GM18907 (cell line): Measurements from ENCODE around the gene TRAM2.
"Not testable (repeated sequence)": the region's sequence is repeated elsewhere in the genome, so short reads cannot be mapped to it uniquely, and the experiment has no call there.

Experiments used
- ATAC-seq: cut with Tn5 transposase; IDR thresholded peaks from one replicate; pipeline ENCODE4 v1.9.1; 2021; ENCODE audit warnings: mild to moderate bottlenecking, moderate library complexity; ENCODE audit not compliant: unreplicated experiment

The TRAM2 gene

DNA sequence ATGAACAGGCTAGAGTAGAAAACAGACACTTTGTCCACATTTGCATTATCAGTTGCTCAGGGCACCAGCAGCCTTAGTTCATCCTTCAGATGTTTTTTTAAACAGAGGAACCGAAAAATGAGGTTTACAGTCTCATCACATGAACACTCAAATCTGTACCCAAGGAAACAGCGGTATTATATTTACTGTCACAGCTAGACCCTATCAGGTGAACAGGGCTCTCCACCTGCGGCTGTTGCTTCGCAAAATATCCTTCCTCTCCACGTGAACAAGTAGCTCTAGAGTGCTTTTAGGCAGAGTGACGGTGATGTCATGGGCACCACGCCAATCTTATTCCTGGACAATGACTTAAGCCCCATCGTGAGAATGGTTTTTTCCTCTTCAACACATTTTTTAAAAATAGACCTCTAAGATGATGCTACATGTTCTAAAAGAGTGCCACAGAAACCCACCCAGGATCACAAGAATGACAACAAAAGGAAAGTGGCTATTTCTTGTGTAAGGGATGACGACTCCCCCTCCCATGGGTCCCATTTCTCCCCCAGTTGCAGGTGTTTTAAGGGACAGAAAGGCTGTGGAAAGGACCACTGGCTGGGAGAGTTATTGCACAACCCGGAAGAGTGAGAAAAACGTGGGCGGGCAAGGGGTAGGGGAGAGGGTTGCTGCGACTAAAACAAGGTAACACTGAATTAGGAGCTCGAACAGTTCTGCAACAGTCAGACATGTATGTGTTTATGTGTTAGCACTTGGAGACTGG is 79.0 kb downstream of the TRAM2 start:
- peak; percentile 81 for ATAC-seq

DNA sequence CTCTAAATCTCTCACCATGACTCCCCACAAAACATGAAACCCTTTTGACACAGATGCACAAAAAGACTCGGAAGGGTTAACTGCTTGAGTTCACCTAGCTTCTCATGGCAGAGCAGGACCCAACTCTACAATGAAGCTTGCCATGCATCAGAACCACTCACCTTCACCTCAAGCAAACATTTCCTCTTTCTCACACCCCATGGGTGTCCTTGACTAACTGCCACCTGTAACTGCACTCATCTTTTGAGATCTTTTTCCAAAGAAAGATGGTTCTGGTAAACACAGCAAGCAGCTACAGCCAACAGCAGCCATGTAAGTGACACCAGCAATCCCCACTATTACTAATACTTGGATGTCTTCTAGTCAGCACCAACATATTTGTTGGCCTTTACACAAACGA is 80.2 kb downstream of the TRAM2 start:
- ATAC-seq, result no peak

DNA sequence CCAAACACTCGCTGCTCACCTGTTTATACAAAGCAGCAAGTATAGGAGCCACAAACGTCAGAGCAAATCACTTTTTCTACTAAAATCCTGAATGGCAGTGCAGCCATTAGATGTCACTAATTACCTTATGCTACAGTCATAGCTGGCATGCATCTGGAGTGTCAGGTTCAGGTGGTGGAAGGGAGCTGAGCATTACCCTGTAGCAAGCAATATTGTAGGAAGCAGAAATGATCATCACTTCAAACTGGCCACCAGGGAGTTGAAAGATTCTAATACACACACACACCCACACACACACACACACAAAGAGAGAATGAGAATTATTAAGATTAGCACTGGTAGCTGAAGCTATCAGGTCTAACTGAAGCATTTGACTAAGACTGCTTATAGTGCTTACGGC is 80.9 kb downstream of the TRAM2 start:
- no peak for ATAC-seq

DNA sequence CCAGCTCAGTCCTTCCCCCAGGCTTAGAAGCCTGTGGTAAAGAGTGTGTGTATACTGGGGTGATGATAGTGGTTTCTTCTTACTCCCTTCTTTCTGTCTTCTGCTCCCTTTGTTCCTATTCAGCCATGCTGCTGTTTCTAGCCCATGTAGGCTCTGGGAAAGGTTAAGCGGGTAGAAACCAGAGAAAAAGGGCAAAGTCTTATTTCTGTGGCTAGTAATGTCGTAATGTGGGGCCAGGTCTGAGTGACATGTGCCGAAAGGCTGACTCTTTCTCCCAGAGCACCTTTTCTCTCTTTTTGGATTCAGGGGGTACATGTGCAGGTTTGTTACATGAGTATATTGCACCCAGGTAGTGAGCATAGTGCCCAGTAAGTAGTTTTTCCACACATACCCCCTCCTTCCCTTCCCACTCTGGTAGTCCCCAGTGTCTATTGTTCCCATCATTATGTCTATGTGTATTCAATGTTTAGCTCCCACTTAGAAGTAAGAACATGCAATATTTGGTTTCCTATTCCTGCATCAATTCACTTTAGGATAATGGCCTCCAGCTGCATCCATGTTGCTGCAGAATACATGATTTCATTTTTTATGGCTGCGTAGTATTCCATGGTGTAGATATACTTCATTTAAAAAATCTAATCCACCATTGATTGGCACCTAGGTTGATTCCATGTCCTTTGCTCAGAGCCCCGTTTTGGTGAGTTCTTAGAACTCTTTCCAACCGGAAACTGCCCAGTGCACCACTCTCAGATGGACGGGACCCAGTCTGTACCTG is 82.4 kb downstream of the TRAM2 start:
- no peak for ATAC-seq

DNA sequence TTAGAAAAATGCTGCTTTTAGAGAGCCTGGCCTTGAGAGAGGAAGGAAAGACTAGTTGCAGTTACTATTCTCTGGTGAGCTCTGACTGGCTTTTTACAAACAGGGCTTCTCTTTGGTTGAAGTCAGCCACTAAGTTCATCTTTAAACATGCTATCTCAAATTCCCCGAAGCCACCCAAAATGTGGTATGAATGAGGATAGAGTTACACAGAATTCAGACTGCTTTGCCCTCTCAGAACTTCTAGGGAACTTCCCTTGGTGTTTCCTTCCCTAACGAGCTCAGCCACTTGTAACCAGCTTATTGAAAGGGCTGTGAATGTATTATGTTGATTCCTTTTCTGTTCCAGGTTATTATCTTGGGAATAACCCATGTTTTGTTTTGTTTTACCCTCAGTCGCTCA is 83.2 kb downstream of the TRAM2 start:
- no peak for ATAC-seq

DNA sequence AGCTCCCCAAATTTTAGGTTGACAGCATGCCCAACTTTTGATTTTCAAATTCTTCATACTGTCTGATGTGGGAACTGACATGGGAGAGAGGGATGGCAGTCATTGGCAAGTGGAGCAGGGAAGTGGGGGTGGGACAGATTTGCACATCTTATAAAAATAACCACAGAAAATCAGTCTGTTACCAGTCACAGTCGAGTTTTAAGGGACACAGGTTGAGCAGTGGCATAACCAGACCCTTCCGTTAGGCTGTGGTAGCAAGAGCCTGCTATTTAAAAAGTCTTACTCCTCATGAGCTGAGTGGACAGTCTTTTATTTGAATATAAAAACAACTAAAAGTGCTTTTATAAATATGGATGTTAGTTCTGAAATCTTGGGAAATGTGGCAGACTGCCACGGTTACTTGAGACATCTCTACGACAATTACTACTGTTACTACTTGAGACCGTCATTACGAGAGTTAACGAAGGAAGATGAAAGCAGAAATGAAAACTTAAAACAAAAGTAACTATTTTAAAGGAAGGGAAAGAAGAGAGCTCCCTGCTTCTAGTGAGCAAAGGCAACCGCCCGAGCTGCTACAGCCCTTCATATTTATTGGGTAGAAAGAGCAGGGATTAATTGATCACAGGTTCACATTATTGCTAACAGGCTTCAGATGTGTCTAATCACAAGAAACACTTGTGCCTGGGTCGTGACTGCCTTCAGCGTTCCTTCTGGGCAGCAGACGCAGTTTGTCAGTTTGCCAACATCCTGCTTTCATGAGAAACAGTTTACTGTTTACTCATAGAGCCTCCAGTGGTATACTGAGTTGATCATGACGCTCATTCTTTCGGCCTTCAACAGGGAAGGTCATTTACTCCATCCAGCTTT is 85.4 kb downstream of the TRAM2 start:
- peak; percentile 62 for ATAC-seq

DNA sequence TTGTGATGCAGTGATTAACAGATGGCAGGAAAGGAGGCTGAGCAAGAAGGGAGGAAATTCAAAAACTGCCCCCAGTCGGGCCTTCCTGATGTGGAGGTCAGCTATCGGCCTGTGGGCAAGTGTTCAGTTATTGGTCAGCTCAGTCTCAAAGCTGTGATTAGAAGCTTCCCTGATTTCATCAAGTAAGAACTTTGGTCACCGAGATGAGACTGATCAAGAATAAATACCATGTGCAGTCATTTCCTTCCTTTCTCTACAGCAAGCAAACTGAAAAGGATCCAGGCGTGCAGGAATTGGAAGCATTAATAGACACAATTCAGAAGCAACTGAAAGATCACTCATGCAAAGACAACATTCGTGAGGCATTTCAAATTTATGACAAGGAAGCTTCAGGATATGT is 87.0 kb downstream of the TRAM2 start:
- ATAC-seq, result no peak

DNA sequence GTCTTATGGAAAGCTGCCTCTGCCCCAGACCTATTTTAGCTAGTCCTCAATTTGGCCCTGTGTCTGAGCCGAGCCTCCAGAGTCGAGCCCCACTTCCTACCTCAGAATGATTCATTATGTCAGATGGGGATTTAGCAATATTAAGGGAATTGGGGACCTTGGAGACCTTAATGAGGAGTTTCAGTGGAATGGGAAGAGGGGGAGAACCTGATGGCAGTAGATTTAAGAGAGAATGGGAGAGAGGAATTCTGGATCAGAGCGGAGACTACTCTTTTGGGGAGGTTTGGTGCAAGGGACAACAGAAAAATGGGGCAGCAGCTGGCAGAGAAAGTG is 93.2 kb downstream of the TRAM2 start:
- no peak for ATAC-seq

DNA sequence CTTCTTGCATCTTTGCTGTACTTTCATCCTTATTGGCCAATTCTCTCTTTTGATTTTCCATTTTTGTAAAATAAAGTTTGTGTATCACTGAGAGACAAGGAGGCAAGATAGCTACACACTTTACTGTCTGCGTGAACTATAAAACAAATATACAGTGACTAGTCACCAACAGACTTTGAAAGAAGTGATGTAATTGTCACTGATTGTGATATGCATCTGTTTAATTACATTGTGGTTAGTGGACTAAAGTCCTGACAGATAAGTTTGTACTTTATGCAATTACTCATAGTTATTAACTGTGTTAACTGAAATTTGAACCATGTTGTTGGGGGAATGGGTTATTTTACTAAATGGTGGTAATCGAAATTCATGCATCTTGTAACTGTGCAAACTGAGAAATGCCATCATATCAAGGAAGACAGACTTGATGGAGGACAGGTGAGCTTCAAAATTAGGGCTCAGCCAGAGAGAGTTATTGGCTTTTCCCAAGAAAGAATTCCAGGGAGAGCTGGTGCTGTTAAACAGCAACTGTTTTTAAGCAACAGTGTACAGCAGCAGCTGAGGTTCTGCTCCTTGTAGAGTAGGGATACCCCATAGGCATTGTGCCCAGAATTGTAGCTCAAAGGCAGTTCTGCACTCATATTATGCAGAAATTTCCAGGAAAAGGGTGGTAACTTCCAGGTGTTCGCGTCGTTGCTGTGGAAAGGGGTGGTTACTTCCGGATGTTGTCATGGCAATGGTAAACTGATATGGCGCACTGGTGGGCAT is 93.8 kb downstream of the TRAM2 start:
- no peak for ATAC-seq

DNA sequence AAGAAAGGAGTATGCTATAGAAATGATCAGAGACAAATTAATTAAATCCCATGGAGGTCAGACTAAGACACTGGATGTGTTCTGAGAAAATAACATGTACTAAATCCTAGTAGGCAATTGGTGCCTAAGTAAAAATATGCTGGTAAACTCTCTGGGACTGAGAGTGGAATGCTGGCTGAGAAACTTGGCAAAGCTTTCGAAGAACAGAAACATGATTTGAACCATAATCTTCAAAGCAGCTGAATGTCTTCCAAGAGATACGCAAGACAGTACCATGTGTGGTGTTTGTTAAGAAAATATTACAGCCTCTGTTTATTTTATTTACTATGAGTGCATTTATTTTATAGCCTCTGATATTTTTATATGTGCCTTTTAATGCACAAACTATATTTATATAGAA is 101.6 kb downstream of the TRAM2 start:
- ATAC-seq, result no peak

DNA sequence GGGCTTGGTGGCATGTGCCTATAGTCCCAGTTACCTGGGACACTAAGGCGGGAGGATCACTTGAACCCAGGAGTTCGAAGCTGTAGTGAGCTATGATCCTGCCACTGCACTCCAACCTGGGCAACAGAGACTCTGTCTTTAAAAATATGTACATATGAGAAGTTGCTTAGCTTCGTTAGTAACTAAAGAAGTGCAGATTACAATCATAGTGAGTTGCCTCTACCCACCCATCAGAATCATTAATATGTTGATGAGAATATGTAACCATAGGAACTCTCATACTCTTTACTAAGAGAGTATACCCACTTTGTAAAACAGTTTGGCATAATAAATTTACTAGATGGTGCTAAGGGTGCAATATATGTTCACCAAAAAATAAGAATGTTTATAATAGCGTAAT is 102.7 kb downstream of the TRAM2 start:
- no peak for ATAC-seq

DNA sequence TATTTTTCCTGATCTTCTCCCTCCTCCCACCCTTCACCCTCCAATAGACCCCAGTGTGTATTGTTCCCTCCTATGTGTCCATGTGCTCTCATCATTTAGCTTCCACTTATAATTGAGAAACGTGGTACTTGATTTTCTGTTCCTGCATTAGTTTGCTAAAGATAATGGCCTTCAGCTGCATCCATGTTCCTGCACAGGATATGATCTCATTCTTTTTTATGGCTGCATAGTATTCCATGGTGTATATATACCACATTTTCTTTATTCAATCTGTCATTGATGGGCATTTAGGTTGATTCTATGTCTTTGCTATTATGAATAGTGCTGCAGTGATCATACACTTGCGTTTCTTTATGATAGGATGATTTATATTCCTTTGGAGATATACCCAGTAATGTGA is 115.7 kb downstream of the TRAM2 start:
- not testable (repeated sequence) for ATAC-seq

DNA sequence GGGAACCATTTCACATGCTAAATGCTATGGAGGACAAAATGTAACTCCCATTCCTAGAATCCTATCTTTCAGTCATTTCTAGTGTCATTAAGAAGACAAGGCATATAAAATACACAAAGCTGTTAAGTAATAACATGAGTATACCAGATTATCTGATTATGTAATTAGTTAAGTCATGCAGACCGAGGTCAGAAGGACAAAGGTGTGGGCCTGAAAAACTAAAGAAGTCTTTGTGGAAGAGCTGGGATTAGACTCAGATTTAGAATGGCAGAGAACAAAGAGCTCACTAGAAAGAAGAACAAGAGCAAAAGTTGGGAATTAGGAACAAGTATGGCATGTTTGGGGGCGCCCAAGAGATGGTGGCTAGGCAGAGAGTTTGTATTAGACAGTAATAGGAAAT is 119.8 kb downstream of the TRAM2 start:
- ATAC-seq, result no peak

DNA sequence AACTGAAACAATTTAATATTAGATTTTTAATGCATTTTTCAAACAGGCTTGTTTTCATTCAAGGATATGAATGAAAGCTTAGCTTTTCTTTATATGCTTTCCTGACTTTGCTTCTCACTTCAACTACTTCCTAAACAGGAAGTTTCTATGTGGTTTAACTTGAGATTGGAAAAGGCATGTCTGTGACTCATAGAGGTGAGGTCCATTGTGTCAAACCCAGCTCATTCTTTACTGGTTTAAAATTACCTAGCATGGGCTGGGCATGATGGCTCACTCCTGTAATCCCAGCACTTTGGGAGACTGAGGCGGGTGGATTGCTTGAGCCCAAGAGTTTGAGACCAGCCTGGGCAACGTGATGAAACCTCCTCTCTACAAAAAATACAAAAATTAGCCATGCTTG is 122.3 kb downstream of the TRAM2 start:
- ATAC-seq, result no peak
